ENCODE measurements around the gene GMPPA. TPM values are rescaled to one million over a fixed set of nuclear protein-coding genes. Genes with fewer than 3 reads are reported as not detected.
A peak's percentile ranks its signal among the peaks of the same experiment; 100 is the strongest.

Gene GMPPA
- polyA plus RNA-seq, 2 of the 4 experiments (the other 2 are of a cell fraction) = 36.2 to 46.2 TPM

GRCh38 chr2:219449609-219450008, 49.1 kb upstream of the GMPPA start:
- WGBS (ENCODE audit: missing lambda C conversion rate) = 64% methylated on average over 5 of the region's 5 CpGs
- H3K9me3 ChIP-seq = no peaks in the 10 kb centered on the region
- no peak for FAIRE-seq
- H3K4me1 ChIP-seq = peaks cover 31% of the 10 kb centered on the region
- no peak for ATAC-seq
- CTCF ChIA-PET = interaction anchor here (2.5 to 89.4 kb wide), 2 partner anchors 9 to 57 kb away, joined by 12 to 3291 read pairs; partner anchors contain the start of genes ASIC4, CHPF, GMPPA and TMEM198
- POLR2A ChIA-PET = no interaction called here
- no peak overlapping the region for H3K27ac ChIP-seq
- no peak overlapping the region for H3K4me3 ChIP-seq
- no peak overlapping the region for H3K4me2 ChIP-seq
- no peak for DNase-seq (ENCODE audit: low read depth in 1 of 2, low spot score in 1 of 2)
- TF ChIP-seq RCOR1 (IDR thresholded peaks at IDR 0.05; ENCODE audit: low read depth, low read length) (no peak), NPAS2 (CRISPR knock-in tag; IDR thresholded peaks at IDR 0.05; ENCODE audit: borderline replicate concordance) (no peak), MAFK (IDR thresholded peaks at IDR 0.05; ENCODE audit: partially characterized antibody) (no peak), MAZ (IDR thresholded peaks at IDR 0.05; ENCODE audit: borderline replicate concordance, low read depth, low read length) (no peak), SMC3 (IDR thresholded peaks at IDR 0.05) (no peak), ATOH8 (CRISPR knock-in tag; IDR thresholded peaks at IDR 0.05; ENCODE audit: low read depth) (no peak), PBX3 (IDR thresholded peaks at IDR 0.05) (no peak), FOXS1 (CRISPR knock-in tag; IDR thresholded peaks at IDR 0.05) (no peak), RARB (CRISPR knock-in tag; IDR thresholded peaks at IDR 0.05) (no peak), PHF8 (IDR thresholded peaks at IDR 0.05; ENCODE audit: borderline replicate concordance, low read depth) (no peak), FOSL2 (IDR thresholded peaks at IDR 0.05) (no peak), FOSL2 (CRISPR knock-in tag; IDR thresholded peaks at IDR 0.05) (no peak), ZSCAN20 (CRISPR knock-in tag; IDR thresholded peaks at IDR 0.05) (no peak), REST (IDR thresholded peaks at IDR 0.05) (no peak), CBX2 (IDR thresholded peaks at IDR 0.05; ENCODE audit: borderline replicate concordance, low read depth) (no peak)

- TF ChIP-seq MAZ (IDR thresholded peaks at IDR 0.05; ENCODE audit: borderline replicate concordance, low read depth, low read length) (no peak), CHD4 (IDR thresholded peaks at IDR 0.05; ENCODE audit: borderline replicate concordance) (no peak), NPAS2 (CRISPR knock-in tag; IDR thresholded peaks at IDR 0.05; ENCODE audit: borderline replicate concordance) (no peak), HOXA7 (CRISPR knock-in tag; IDR thresholded peaks at IDR 0.05) (no peak), EP300 (IDR thresholded peaks at IDR 0.05) (no peak), EHMT2 (IDR thresholded peaks at IDR 0.05; ENCODE audit: low read depth) (no peak), ELK1 (IDR thresholded peaks at IDR 0.05; ENCODE audit: low read depth, low read length) (no peak), MYC (IDR thresholded peaks at IDR 0.05; ENCODE audit: borderline replicate concordance, low read length) (no peak), USF2 (IDR thresholded peaks at IDR 0.05) (no peak), HOXB5 (CRISPR knock-in tag; IDR thresholded peaks at IDR 0.05) (no peak), RNF2 (IDR thresholded peaks at IDR 0.05; ENCODE audit: borderline replicate concordance, low read depth) (no peak), FOXS1 (CRISPR knock-in tag; IDR thresholded peaks at IDR 0.05) (no peak), ZFP36 (IDR thresholded peaks at IDR 0.05; ENCODE audit: borderline replicate concordance, partially characterized antibody) (no peak), JUNB (IDR thresholded peaks at IDR 0.05) (no peak), CBX8 (IDR thresholded peaks at IDR 0.05) (no peak), ZC3H11A (IDR thresholded peaks at IDR 0.05) (no peak), GATA3 (IDR thresholded peaks at IDR 0.05; ENCODE audit: borderline replicate concordance) (no peak), KDM5A (IDR thresholded peaks at IDR 0.05) (no peak), SMC3 (IDR thresholded peaks at IDR 0.05) (no peak), RCOR1 (IDR thresholded peaks at IDR 0.05; ENCODE audit: low read depth, low read length) (no peak)
- ATAC-seq (no peak), DNase-seq (ENCODE audit: low read depth in 1 of 2, low spot score in 1 of 2) (no peak), FAIRE-seq (no peak)
- H3K27ac ChIP-seq = peak overlapping the region; percentile 75 to 83; a peak in 5 of 6 replicates
- 88% methylated on average over 9 of the region's 18 CpGs for WGBS (ENCODE audit: missing lambda C conversion rate)
- POLR2A ChIA-PET = no interaction called here
- no peak overlapping the region for H3K4me2 ChIP-seq
- no peak overlapping the region for H3K4me3 ChIP-seq
- CTCF ChIA-PET = interaction anchor here (1.2 to 89.4 kb wide), 4 partner anchors 10 to 54 kb away, joined by 3 to 3291 read pairs (median 3); partner anchors contain the start of genes ASIC4, CHPF, GMPPA and SPEG
- H3K4me1 ChIP-seq = peaks cover 27% of the 10 kb centered on the region
- H3K9me3 ChIP-seq = no peaks in the 10 kb centered on the region
Observed at GRCh38 chr2:219451661-219452360, 46.9 kb upstream of the GMPPA start.

Data from A549 (cell line).